Calu3 (cell line): ENCODE results near the gene MAD2L1. TPM values are rescaled to one million over a fixed set of nuclear protein-coding genes. Genes with fewer than 3 reads are reported as not detected.

Source experiments
- BruUV-seq: library from RNA; stranded (reverse); fragments of 400-500 nt; replicated peaks from 2 replicates; lab custom pipeline; 2021; lab: Mats Ljungman, UMichigan
- CTCF ChIA-PET: fragments of 300-600 bp; sonication (Branson Sonifier 250); formaldehyde crosslinking; loops from one replicate; lab custom pipeline; 2022; ENCODE audit warnings: antibody characterized with exemption; lab: Charles Lee
- DNase-seq: peaks from one replicate; pipeline ENCODE4 v3.0.0; 2022
- H3K27ac Mint-ChIP-seq: one replicate; pipeline ENCODE4 v1.8.0; 2022; ENCODE audit warnings: mixed read lengths; ENCODE audit not compliant: unreplicated experiment
- H3K27me3 Mint-ChIP-seq: one replicate; pipeline ENCODE4 v1.8.0; 2022; ENCODE audit warnings: mixed read lengths; ENCODE audit not compliant: unreplicated experiment
- H3K36me3 Mint-ChIP-seq: one replicate; pipeline ENCODE4 v1.8.0; 2022; ENCODE audit warnings: mild to moderate bottlenecking, moderate library complexity, mixed read lengths; ENCODE audit not compliant: insufficient read depth, unreplicated experiment
- H3K4me1 Mint-ChIP-seq: one replicate; pipeline ENCODE4 v1.8.0; 2022; ENCODE audit warnings: mild to moderate bottlenecking, low read depth, mixed read lengths; ENCODE audit not compliant: unreplicated experiment
- H3K4me3 Mint-ChIP-seq: one replicate; pipeline ENCODE4 v1.8.0; 2022; ENCODE audit warnings: mild to moderate bottlenecking, low read depth, moderate library complexity, mixed read lengths; ENCODE audit not compliant: unreplicated experiment
- H3K9me3 Mint-ChIP-seq: one replicate; pipeline ENCODE4 v1.8.0; 2022; ENCODE audit warnings: low read depth, mixed read lengths; ENCODE audit not compliant: unreplicated experiment
- intact Hi-C: fragments of 100-400 bp; cut with micrococcal nuclease; formaldehyde crosslinking; loops from one replicate; pipeline ENCODE4 v1.10.0; 2022; ENCODE audit not compliant: unreplicated experiment
- total RNA-seq: library from RNA; stranded (reverse); gene quantifications from 2 replicates; pipeline ENCODE4 v1.2.3, GENCODE V29; 2022
- TF ChIP-seq, protein P1 (sequence below): fragments of 200-600 bp; IDR thresholded peaks from one replicate; pipeline ENCODE4 v1.8.0; 2022; ENCODE audit warnings: antibody characterized with exemption; ENCODE audit not compliant: unreplicated experiment

The MAD2L1 gene
- total RNA-seq, 1 experiment from 2014 or later = 42.9 TPM

DNA sequence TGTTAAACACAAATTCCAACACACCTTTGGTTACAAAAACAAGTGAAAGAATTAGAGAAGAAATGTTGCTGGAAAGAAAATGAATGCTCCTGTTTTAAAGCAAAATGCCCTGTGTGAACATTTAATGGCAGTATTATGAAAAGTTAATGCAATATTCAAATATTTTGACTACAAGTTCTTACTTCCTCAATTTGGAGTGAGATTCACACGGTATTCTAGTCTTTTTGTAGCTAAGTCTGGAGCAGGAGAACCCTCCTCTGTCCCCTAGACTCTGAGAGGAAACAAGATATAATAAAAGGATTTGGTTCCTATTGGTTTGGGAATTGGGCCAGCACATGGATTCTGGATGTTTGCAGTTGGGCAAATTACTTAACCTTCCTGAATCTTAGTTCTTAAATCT, 12.7 kb downstream of the MAD2L1 start:
- no peaks in the 10 kb centered on the region for H3K9me3 Mint-ChIP-seq
- TF ChIP-seq, protein P1, sequence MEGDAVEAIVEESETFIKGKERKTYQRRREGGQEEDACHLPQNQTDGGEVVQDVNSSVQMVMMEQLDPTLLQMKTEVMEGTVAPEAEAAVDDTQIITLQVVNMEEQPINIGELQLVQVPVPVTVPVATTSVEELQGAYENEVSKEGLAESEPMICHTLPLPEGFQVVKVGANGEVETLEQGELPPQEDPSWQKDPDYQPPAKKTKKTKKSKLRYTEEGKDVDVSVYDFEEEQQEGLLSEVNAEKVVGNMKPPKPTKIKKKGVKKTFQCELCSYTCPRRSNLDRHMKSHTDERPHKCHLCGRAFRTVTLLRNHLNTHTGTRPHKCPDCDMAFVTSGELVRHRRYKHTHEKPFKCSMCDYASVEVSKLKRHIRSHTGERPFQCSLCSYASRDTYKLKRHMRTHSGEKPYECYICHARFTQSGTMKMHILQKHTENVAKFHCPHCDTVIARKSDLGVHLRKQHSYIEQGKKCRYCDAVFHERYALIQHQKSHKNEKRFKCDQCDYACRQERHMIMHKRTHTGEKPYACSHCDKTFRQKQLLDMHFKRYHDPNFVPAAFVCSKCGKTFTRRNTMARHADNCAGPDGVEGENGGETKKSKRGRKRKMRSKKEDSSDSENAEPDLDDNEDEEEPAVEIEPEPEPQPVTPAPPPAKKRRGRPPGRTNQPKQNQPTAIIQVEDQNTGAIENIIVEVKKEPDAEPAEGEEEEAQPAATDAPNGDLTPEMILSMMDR = no peak
- BruUV-seq = no TSS peak
- DNase-seq = no peak
- H3K4me1 Mint-ChIP-seq = peaks cover 2% of the 10 kb centered on the region
- intact Hi-C loops = loop anchor here (5.0 kb wide), 1 partner anchor 742 kb away; no protein-coding TSS in a partner anchor
- H3K4me3 Mint-ChIP-seq = no peak overlapping the region
- CTCF ChIA-PET = no interaction called here
- no peaks in the 10 kb centered on the region for H3K36me3 Mint-ChIP-seq
- no peaks in the 10 kb centered on the region for H3K27me3 Mint-ChIP-seq
- H3K27ac Mint-ChIP-seq = no peak overlapping the region

DNA sequence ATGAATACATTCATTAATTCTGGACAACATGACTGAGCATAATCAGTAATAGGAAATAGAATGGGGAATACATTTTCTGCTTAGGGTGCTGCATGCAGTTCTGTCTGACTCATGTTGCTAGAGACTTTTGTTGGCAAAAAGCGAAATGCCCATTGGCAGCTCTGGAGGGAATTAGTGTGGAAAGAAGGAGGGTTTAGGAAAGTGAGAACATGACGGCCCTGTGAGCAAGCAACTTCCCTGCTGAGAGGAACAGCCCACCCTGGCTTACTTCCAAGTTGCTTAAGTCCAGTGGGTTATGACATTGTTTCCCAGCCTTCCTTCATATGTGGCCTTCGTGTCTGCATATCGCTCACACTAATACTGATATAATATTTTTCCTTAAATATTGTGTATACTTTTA, 13.8 kb downstream of the MAD2L1 start:
- BruUV-seq = no TSS peak
- Mint-ChIP-seq H3K4me3 (no peak overlapping the region), H3K27me3 (no peaks in the 10 kb centered on the region), H3K4me1 (no peaks in the 10 kb centered on the region), H3K36me3 (no peaks in the 10 kb centered on the region), H3K9me3 (no peaks in the 10 kb centered on the region), H3K27ac (no peak overlapping the region)
- no peak for DNase-seq
- intact Hi-C loops = loop anchor here (5.0 kb wide), 1 partner anchor 741 kb away; no protein-coding TSS in a partner anchor
- TF ChIP-seq, protein P1 = no peak
- CTCF ChIA-PET = no interaction called here

DNA sequence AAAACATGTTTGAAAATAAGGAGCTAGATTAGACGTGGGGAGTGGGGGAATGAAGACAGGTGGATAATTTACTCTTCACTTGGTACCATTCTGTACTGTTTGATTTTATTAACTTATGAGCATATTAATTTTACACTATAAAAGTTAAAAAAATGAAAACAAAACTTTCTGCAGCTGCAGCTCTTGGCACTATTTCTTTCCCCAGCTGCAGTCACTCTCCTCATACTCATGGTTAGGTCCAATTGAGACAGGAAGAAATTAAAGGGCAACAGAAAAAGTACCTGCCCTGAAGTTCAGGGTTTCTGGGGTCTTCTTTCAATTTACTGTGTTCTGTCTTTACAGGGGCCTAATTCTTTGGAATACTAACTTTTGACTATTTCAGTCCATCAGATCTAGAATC, 15.4 kb downstream of the MAD2L1 start:
- Mint-ChIP-seq H3K27me3 (no peaks in the 10 kb centered on the region), H3K4me1 (no peaks in the 10 kb centered on the region), H3K27ac (no peak overlapping the region), H3K4me3 (no peak overlapping the region), H3K9me3 (no peaks in the 10 kb centered on the region), H3K36me3 (no peaks in the 10 kb centered on the region)
- CTCF ChIA-PET = interaction anchor here (0.7 kb wide), 1 partner anchor 495 kb away, joined by 3 read pairs; no protein-coding TSS in a partner anchor
- TF ChIP-seq, protein P1 = no peak
- intact Hi-C loops = loop anchor here (2.0 to 5.0 kb wide), 3 partner anchors 422 to 739 kb away; partner anchors contain the start of gene PDE5A
- BruUV-seq = no TSS peak
- DNase-seq = no peak

DNA sequence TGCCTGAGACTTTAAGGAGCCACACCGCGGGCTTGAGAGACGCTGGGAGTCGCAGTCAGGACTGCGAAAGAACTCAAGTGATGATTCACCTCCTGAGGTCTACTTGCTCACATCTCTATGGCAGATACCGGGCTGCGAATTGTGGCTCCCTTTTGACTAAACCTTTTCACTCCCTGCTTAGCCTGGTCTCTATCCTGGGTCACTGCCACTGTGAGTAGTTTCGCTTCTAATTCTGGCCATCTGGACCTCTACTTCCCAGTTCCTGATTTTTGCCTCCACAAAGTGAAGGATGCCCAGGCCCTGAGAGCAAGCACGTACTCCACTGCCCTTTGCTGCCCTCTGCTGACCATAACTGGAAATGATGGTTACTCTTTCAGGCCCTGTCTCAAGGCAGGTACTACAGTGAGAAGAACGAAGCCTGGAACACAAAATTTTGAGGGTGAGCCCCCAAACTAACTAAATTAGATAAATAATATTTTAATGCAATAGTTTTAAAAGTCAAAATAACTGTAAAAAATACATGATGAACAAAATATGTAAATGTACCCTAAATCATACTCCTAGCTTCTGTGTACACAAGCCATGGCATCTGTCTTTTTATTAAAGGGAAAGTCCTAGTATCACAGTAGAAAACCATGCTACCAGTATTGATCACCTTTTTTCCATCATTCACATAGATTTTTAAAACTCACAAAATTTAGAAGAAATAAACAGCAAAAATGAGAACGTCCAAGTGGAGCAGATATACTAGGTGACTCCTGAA, 16.7 kb downstream of the MAD2L1 start:
- peak overlapping the region; percentile 24 for H3K4me3 Mint-ChIP-seq
- no peaks in the 10 kb centered on the region for H3K9me3 Mint-ChIP-seq
- DNase-seq = peak; percentile 75
- no peaks in the 10 kb centered on the region for H3K4me1 Mint-ChIP-seq
- BruUV-seq = no TSS peak
- TF ChIP-seq, protein P1 = peak; percentile 71
- intact Hi-C loops = loop anchor here (2.0 to 5.0 kb wide), 6 partner anchors 177 to 738 kb away; partner anchors contain the start of gene PDE5A
- H3K36me3 Mint-ChIP-seq = no peaks in the 10 kb centered on the region
- H3K27me3 Mint-ChIP-seq = no peaks in the 10 kb centered on the region
- H3K27ac Mint-ChIP-seq = peak overlapping the region; percentile 56
- CTCF ChIA-PET = no interaction called here
